ENCODE results near the gene JMJD7.

JMJD7 gene

GRCh38 chr15:41857316-41857715, 29.4 kb downstream of the JMJD7 start:
- no peak for ATAC-seq
- TF ChIP-seq TOX (CRISPR knock-in tag; IDR thresholded peaks at IDR 0.05; ENCODE audit: borderline replicate concordance) (no peak), ZNF70 (CRISPR knock-in tag; IDR thresholded peaks at IDR 0.05) (no peak), BACH2 (CRISPR knock-in tag; IDR thresholded peaks at IDR 0.05; ENCODE audit: borderline replicate concordance) (no peak), RARB (CRISPR knock-in tag; IDR thresholded peaks at IDR 0.05) (no peak), TSHZ2 (CRISPR knock-in tag; IDR thresholded peaks at IDR 0.05) (no peak), CREB5 (CRISPR knock-in tag; IDR thresholded peaks at IDR 0.05; ENCODE audit: low read depth) (no peak)

- TF ChIP-seq GLIS3 (CRISPR knock-in tag; IDR thresholded peaks at IDR 0.05): no peak
- no peak for TF ChIP-seq ESRRG (CRISPR knock-in tag; IDR thresholded peaks at IDR 0.05)
- TF ChIP-seq PATZ1 (CRISPR knock-in tag; IDR thresholded peaks at IDR 0.05; ENCODE audit: borderline replicate concordance): no peak
- TF ChIP-seq PPARA (CRISPR knock-in tag; IDR thresholded peaks at IDR 0.05; ENCODE audit: borderline replicate concordance): no peak
- TF ChIP-seq ZNF8 (CRISPR knock-in tag; IDR thresholded peaks at IDR 0.05): no peak
- no peak for TF ChIP-seq POU6F1 (CRISPR knock-in tag; IDR thresholded peaks at IDR 0.05; ENCODE audit: borderline replicate concordance, low read depth)
- no peak for TF ChIP-seq ZNF70 (CRISPR knock-in tag; IDR thresholded peaks at IDR 0.05)
- TF ChIP-seq OSR1 (CRISPR knock-in tag; IDR thresholded peaks at IDR 0.05): no peak
- no peak for TF ChIP-seq ZFP30 (CRISPR knock-in tag; IDR thresholded peaks at IDR 0.05)
- TF ChIP-seq TOX (CRISPR knock-in tag; IDR thresholded peaks at IDR 0.05; ENCODE audit: borderline replicate concordance): no peak
- no peak for TF ChIP-seq ZFP3 (CRISPR knock-in tag; IDR thresholded peaks at IDR 0.05)
- no peak for TF ChIP-seq ISL1 (CRISPR knock-in tag; IDR thresholded peaks at IDR 0.05)
- TF ChIP-seq CSDC2 (CRISPR knock-in tag; IDR thresholded peaks at IDR 0.05): no peak
- no peak for TF ChIP-seq TCF4 (CRISPR knock-in tag; IDR thresholded peaks at IDR 0.05; ENCODE audit: borderline replicate concordance)
- no peak for ATAC-seq
Observed at GRCh38 chr15:41858756-41859155, 30.9 kb downstream of the JMJD7 start.

- no peak for ATAC-seq
- no peak for TF ChIP-seq BACH2 (CRISPR knock-in tag; IDR thresholded peaks at IDR 0.05; ENCODE audit: borderline replicate concordance)
- no peak for TF ChIP-seq RARB (CRISPR knock-in tag; IDR thresholded peaks at IDR 0.05)
Observed at GRCh38 chr15:41860049-41860828, 32.3 kb downstream of the JMJD7 start.

GRCh38 chr15:41861736-41862356, 34.0 kb downstream of the JMJD7 start:
- no peak for ATAC-seq
- no peak for TF ChIP-seq CSDC2 (CRISPR knock-in tag; IDR thresholded peaks at IDR 0.05)
- no peak for TF ChIP-seq ESRRG (CRISPR knock-in tag; IDR thresholded peaks at IDR 0.05)
- no peak for TF ChIP-seq SNAI2 (CRISPR knock-in tag; IDR thresholded peaks at IDR 0.05)
- TF ChIP-seq ZFP3 (CRISPR knock-in tag; IDR thresholded peaks at IDR 0.05): no peak
- no peak for TF ChIP-seq ZNF70 (CRISPR knock-in tag; IDR thresholded peaks at IDR 0.05)
- no peak for TF ChIP-seq ARNTL (CRISPR knock-in tag; IDR thresholded peaks at IDR 0.05; ENCODE audit: borderline replicate concordance, low read depth)
- no peak for TF ChIP-seq GLIS3 (CRISPR knock-in tag; IDR thresholded peaks at IDR 0.05)
- TF ChIP-seq RARB (CRISPR knock-in tag; IDR thresholded peaks at IDR 0.05): no peak
- TF ChIP-seq TCF4 (CRISPR knock-in tag; IDR thresholded peaks at IDR 0.05; ENCODE audit: borderline replicate concordance): no peak
- no peak for TF ChIP-seq TSHZ2 (CRISPR knock-in tag; IDR thresholded peaks at IDR 0.05)
- TF ChIP-seq ISL1 (CRISPR knock-in tag; IDR thresholded peaks at IDR 0.05): no peak
- no peak for TF ChIP-seq CREB5 (CRISPR knock-in tag; IDR thresholded peaks at IDR 0.05; ENCODE audit: low read depth)
